GM12891 (cell line): ENCODE data around the gene NUP188.

Experiments used
- DNase-seq: peaks from one replicate; pipeline ENCODE4 v3.0.0; 2011; ENCODE audit warnings: low spot score; ENCODE audit not compliant: insufficient read length
- FAIRE-seq: peaks from 2 replicates; lab custom pipeline; 2011; peaks lifted over from hg19 to GRCh38; lab: Jason Lieb, UNC
- PAX5 ChIP-seq: IDR thresholded peaks from 2 replicates; pipeline ENCODE4 v1.6.1; 2011; ENCODE audit warnings: low read length, moderate library complexity, mild to moderate bottlenecking; ENCODE audit not compliant: insufficient read depth, severe bottlenecking
- POLR2A ChIP-seq: IDR thresholded peaks from 2 replicates; pipeline ENCODE4 v1.6.1; 2011; ENCODE audit warnings: low read depth, low read length, control low read depth
- POLR2AphosphoS5 ChIP-seq: IDR thresholded peaks from 2 replicates; pipeline ENCODE4 v1.6.1; 2011; ENCODE audit warnings: low read depth, low read length, control low read depth
- POU2F2 ChIP-seq: IDR thresholded peaks from 2 replicates; pipeline ENCODE4 v1.6.1; 2011; ENCODE audit warnings: low read depth, mild to moderate bottlenecking, control low read depth, low read length, moderate library complexity
- SPI1 ChIP-seq: IDR thresholded peaks from 2 replicates; pipeline ENCODE4 v1.6.1; 2011; ENCODE audit warnings: low read depth, low read length, control low read depth
- TAF1 ChIP-seq: IDR thresholded peaks from 2 replicates; pipeline ENCODE4 v1.6.1; 2011; ENCODE audit warnings: low read depth, low read length, control low read depth

The NUP188 gene

DNA sequence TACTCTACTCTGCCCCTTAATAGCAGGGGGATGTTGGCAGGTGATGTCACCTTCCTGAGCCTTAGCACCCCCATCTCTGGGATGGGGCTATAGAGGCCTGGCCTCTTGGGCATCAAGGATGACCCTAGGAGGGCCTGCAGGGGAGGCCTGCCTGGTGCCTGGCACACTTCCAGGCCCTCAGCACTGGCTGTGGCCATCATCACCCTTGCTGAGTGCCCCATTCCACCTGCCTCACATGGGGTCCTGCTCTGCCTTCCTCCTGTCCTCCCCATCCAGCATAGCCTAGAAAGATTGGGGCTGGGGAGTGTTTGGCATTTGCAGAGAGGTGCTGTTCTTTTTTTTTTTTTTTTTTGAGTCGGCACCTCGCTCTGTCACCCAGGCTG is 44.4 kb upstream of the NUP188 start:
- DNase-seq (no peak), FAIRE-seq (no peak)
- no peak for TF ChIP-seq POU2F2
- no peak for TF ChIP-seq POLR2AphosphoS5
- no peak for TF ChIP-seq SPI1
- TF ChIP-seq POLR2A, result no peak
- TF ChIP-seq PAX5, result no peak
- TF ChIP-seq TAF1, result no peak

DNA sequence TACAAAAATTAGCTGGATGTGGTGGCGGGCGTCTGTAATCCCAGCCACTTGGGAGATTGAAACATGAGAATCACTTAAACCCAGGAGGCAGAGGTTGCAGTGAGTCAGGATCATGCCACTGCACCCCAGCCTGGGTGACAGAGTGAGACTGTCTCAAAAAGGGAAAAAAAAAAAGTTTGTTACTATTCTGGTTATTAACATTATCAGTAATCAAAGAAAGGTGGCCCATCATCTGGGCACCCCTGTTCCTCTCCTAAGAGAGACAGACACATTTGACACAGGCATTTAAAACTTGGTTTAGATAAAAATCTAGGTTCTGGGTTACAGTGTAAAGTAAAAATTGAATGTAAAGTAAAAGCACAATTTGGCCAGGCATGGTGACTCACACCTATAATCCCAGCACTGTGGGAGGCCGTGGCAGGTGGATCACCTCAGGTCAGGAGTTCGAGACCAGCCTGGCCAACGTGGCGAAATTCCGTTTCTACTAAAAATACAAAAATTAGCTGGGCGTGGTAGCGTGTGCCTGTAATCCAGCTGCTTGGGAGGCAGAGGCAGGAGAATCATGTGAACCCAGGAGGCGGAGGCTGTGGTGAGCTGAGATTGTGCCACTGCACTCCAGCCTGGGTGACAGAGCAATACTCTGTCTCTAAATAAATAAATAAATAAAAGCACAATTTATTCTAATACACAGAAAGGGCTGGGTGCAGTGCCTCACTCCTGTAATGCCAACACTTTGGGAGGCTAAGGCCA is 43.5 kb upstream of the NUP188 start:
- DNase-seq, result no peak
- TF ChIP-seq POU2F2, result no peak
- no peak for TF ChIP-seq SPI1
- TF ChIP-seq TAF1, result no peak
- TF ChIP-seq PAX5, result no peak
- TF ChIP-seq POLR2A, result no peak
- TF ChIP-seq POLR2AphosphoS5, result no peak
- FAIRE-seq, result no peak

DNA sequence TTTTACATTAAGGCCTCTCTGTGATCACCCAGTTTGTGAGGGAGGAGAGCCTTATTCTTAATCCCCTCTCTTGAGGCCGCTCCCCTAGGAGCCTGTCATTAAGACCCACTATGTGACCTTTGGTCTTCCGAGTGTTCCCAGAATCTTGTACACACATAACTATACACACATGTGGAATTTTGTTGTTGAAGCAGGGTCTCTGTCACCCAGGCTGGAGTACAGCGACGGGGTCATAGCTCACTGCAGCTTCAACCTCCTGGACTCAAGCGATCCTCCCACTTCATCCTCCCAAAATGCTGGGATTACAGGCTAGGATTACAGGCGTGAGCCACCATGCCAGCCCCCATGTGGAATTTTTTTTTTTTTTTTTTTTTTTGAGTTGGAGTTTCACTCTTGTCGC is 41.5 kb upstream of the NUP188 start:
- FAIRE-seq, result no peak
- DNase-seq, result no peak

DNA sequence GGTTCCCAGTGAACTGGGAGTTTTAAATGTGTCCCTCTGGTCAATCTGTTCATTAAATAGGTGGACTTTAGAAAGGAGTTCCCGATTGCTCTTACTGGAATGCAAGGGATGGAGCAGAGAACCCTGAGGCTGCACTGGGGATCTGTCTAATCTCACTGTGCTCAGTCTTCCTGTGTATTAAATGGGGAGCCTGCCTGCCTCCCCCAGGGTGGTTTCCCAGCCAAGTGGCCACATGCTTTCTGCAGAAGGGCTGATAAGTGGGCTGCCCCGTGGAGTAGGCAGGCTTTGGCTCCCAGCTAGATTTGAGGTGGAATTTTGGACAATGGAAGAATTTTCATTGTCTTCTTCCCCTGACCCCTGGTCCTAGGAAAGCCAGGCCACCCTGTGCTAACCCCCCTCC is 40.8 kb upstream of the NUP188 start:
- TF ChIP-seq POLR2A (no peak), POLR2AphosphoS5 (no peak)
- FAIRE-seq (no peak), DNase-seq (no peak)

More for the DNA sequence above, 41.5 kb upstream of the NUP188 start:
- no peak for TF ChIP-seq POU2F2
- no peak for TF ChIP-seq PAX5

DNA sequence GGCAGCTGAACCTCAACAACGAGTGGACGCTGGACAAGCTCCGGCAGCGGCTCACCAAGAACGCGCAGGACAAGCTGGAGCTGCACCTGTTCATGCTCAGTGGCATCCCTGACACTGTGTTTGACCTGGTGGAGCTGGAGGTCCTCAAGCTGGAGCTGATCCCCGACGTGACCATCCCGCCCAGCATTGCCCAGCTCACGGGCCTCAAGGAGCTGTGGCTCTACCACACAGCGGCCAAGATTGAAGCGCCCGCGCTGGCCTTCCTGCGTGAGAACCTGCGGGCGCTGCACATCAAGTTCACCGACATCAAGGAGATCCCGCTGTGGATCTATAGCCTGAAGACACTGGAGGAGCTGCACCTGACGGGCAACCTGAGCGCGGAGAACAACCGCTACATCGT is 39.1 kb upstream of the NUP188 start:
- FAIRE-seq (no peak), DNase-seq (no peak)
- TF ChIP-seq TAF1 (no peak), POLR2AphosphoS5 (no peak)

DNA sequence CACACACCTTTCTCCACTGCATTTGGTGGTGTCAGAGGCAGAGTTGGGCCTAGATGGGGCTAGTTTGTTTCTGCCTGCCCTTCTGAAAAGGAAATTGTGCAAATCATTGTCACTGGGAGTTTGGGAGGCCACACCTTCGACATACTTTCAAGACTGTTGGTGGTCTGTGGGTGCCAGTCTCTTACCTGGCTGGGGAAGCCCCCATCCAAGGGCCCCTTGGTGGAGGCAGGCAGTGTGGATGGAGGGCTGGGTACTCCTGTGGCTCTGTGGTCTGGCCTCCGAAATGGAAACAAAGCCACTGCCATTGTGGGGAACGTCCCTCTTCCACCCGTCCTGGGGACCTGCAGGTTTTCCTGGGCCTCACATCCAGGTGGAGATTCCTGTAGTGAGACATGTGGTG is 37.6 kb upstream of the NUP188 start:
- no peak for FAIRE-seq
- TF ChIP-seq PAX5 (no peak), POU2F2 (no peak), SPI1 (no peak), POLR2A (no peak), POLR2AphosphoS5 (no peak), TAF1 (no peak)

DNA sequence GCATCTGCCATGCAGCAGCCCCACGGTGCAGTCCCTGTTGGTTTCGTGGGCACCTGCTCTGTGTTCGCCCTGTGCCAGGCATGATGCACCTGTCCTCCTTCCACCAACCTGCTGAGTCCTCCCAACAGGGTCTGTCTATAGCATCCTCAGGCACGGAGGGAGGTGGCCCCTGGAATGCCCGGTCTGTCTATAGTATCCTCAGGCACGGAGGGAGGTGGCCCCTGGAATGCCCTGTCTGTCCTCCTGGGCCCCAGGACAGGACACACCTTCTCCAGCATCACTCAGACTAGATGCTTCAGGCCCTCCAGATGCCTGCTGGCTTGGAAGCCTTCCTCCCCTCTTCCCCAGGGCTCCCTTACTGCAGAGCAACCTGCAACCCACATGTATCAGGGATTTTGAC is 36.6 kb upstream of the NUP188 start:
- DNase-seq (no peak), FAIRE-seq (no peak)
- TF ChIP-seq SPI1, result no peak
- no peak for TF ChIP-seq POLR2AphosphoS5
- TF ChIP-seq POU2F2, result no peak
- no peak for TF ChIP-seq PAX5
- no peak for TF ChIP-seq POLR2A
- TF ChIP-seq TAF1, result no peak

More for the DNA sequence above, 37.6 kb upstream of the NUP188 start:
- no peak for DNase-seq

DNA sequence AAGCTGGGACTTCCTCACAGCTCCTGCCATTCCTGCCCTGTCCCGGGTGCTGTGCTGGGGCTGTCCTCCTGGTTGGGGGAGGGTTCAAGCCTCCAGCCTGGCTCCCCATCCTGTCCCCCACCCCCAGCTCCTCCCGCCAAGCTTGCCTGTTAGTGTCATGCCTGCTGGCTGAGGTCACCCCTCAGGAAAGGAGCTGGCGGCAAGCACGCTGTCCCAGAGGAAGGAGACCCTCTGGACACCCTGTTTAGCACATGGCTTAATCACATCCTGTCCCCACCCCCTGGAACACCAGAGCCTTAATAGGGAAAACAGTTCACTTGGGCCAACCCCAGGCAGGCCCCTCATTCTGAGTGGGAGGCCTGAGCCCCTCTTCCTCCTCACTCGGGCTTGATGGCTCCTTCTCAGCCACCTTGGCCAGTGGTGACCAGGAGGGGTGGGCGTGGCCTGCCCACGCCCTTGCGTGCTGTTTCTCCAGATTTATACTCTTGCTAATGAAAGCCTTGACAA is 35.9 kb upstream of the NUP188 start:
- TF ChIP-seq TAF1 (no peak), POLR2AphosphoS5 (no peak), POU2F2 (no peak), POLR2A (no peak), SPI1 (no peak), PAX5 (no peak)
- DNase-seq (no peak), FAIRE-seq (no peak)

DNA sequence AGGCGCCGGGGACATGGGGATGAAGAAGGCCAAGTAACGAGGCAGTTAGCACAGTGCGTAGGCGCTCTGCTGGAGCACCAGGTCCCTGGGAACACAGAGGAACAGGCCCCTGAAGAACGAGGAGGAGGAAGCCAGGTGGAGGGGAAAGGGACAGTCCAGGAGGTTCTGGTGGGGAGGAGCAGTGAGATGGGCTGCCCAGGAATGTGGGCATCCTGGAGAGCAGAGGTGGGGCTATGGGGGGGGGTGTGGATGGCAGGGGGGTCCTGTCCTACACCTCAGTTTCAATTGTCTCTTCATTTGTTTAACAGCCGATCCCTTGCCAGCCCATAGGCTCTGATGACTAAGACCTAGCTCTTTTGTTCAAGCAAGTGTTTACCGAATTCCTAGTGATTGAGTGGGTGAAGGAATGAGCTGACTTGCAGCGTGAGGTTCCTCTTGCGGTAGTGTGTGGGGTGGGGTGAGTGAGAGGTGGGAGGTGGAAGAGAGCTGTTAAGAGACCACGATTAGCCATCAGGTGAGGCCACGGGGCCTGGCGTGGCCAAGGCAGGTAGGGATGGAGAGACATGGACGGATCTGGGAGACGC is 35.1 kb upstream of the NUP188 start:
- no peak for TF ChIP-seq POLR2A
- TF ChIP-seq PAX5, result no peak
- no peak for DNase-seq
- no peak for FAIRE-seq

DNA sequence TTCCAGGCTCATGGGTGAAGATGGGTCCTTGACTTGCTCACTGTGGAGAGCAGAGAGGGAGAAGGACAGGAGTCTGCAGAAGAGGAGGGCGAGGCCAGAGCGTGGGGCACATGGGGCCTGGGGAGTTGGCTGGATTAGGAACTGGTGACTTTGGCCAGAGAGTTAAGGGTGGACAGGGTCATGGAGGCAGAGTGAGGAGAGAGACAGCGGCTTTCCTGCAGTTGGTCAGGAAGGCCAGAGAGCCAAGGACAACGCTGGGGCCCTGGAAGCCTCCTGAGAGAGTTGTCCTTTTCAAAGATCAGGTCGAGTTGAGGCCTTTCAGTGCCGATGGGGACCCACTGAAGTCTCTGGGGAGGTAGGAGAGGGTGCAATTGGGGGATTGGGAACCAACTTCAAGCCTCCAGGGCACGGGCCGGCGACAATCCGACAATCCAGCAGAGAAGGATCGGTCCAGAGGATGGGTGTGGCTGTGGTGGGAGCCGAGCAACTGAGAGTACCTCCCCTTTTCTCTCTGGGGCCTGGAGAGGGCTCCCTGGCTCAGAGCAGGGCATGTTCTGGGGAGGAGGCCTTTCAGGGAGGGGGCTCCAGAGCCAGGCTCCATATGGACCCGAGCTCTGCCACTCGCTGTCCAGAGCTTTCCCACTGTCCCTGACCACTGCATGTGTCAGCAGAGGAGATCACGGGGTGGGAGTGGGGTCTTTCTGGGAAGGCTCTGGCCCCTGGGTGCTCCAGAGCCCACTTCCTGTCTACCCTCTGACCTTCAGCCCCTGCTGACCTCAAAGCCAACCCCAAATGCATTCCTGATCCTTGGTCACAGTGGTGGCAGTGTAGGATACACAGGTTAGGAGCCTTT is 34.2 kb upstream of the NUP188 start:
- DNase-seq, result no peak
- no peak for FAIRE-seq
- TF ChIP-seq POU2F2 (no peak), POLR2A (no peak), TAF1 (no peak), SPI1 (no peak), POLR2AphosphoS5 (no peak), PAX5 (no peak)
